ENCODE data around the gene TLDC2.

DNA sequence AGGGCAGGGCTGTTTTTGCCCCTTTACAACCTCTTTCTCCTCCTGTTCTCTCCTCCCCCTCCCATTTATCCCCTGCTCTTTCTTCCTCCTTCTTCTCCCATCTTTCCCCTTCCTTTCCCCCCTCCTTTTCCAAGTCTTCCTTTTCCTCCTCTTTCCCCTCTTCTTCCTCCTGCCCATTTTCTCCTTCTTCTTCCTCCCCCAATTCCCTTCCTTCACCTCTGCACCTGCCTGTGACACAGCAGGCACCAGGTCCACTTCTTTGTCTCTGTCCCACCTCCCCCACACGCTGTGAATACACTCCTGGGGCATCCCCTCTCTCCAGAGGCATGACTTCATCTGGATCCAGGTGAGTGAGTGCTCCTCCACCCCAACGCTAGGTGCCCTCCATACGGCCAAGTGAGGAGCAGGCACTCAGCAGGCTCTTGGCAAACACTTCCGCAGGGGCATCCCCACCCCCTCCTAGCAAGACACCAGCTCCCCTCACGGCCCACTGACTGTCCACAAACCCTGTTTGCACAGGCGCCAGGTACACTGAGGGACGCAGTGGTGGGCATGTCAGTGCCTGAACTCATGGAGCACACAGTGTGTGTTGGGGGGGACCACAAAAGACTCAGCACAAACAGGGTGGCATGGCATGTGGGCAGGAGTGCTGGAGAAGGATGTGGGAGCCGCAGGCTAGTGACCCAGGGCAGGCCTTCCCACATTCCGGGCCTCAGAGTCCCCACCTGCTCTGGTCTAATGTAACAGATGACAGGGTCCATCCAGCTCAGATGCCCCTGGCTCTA lies 10.7 kb upstream of the TLDC2 start:
- TF ChIP-seq CTCF (IDR thresholded peaks at IDR 0.05 in 2 of 3, conservative IDR thresholded peaks at IDR 0.05 in 1 of 3; ENCODE audit: borderline replicate concordance in 1 of 3, insufficient read depth in 1 of 3, low read depth in 2 of 3, low read length in 2 of 3) (no peak), CBX3 (IDR thresholded peaks at IDR 0.05; ENCODE audit: low read depth) (no peak)
